ENCODE results near the gene SLC7A1.

- no peak for TF ChIP-seq CTCF (IDR thresholded peaks at IDR 0.05 in 4 of 5, conservative IDR thresholded peaks at IDR 0.05 in 1 of 5)
- TF ChIP-seq POLR2A (IDR thresholded peaks at IDR 0.05) = no peak
Measured at GRCh38 chr13:29480893-29481525, 114.5 kb downstream of the SLC7A1 start.
